ENCODE data around the gene YKT6. TPM values are rescaled to one million over a fixed set of nuclear protein-coding genes. Genes with fewer than 3 reads are reported as not detected.

The YKT6 gene
- total RNA-seq, 2 experiments from 2014 or later = 53.5 to 57.3 TPM

- H3K27me3 Mint-ChIP-seq (ENCODE audit: low read depth) = no peaks in the 10 kb centered on the region
- CTCF ChIA-PET = no interaction called here
- no peaks in the 10 kb centered on the region for H3K9me3 Mint-ChIP-seq
- H3K4me3 Mint-ChIP-seq = no peak overlapping the region
- H3K36me3 Mint-ChIP-seq (ENCODE audit: low read depth) = no peaks in the 10 kb centered on the region
- intact Hi-C loops (cut with micrococcal nuclease) = no loop called here
- H3K4me1 Mint-ChIP-seq (ENCODE audit: low read depth) = no peaks in the 10 kb centered on the region
- no peak overlapping the region for H3K27ac Mint-ChIP-seq
- DNase-seq = no peak
These were observed 50.5 kb downstream of the YKT6 start for GRCh38 chr7:44251269-44251668.

GRCh38 chr7:44251881-44252280, 51.1 kb downstream of the YKT6 start:
- CTCF ChIA-PET = no interaction called here
- Mint-ChIP-seq H3K36me3 (ENCODE audit: low read depth) (no peaks in the 10 kb centered on the region), H3K4me1 (ENCODE audit: low read depth) (no peaks in the 10 kb centered on the region), H3K9me3 (no peaks in the 10 kb centered on the region), H3K27ac (no peak overlapping the region), H3K27me3 (ENCODE audit: low read depth) (no peaks in the 10 kb centered on the region), H3K4me3 (no peak overlapping the region)
- intact Hi-C loops (cut with micrococcal nuclease) = no loop called here
- DNase-seq = no peak

- H3K4me1 Mint-ChIP-seq (ENCODE audit: low read depth) = peaks cover 29% of the 10 kb centered on the region
- no peak for DNase-seq
- H3K27ac Mint-ChIP-seq = peak overlapping the region; percentile 94
- H3K27me3 Mint-ChIP-seq (ENCODE audit: low read depth) = no peaks in the 10 kb centered on the region
- intact Hi-C loops (cut with micrococcal nuclease) = loop anchor here (5.0 kb wide), 3 partner anchors 236 to 721 kb away; partner anchors contain the start of genes MYO1G, NUDCD3 and TMED4
- H3K9me3 Mint-ChIP-seq = no peaks in the 10 kb centered on the region
- CTCF ChIA-PET = no interaction called here
- H3K36me3 Mint-ChIP-seq (ENCODE audit: low read depth) = no peaks in the 10 kb centered on the region
- no peak overlapping the region for H3K4me3 Mint-ChIP-seq
These were observed 55.7 kb downstream of the YKT6 start for GRCh38 chr7:44256459-44256858.

GRCh38 chr7:44257213-44257612, 56.4 kb downstream of the YKT6 start:
- Mint-ChIP-seq H3K36me3 (ENCODE audit: low read depth) (no peaks in the 10 kb centered on the region), H3K4me1 (ENCODE audit: low read depth) (peaks cover 29% of the 10 kb centered on the region), H3K27ac (peak overlapping the region; percentile 94), H3K27me3 (ENCODE audit: low read depth) (no peaks in the 10 kb centered on the region), H3K4me3 (no peak overlapping the region), H3K9me3 (no peaks in the 10 kb centered on the region)
- CTCF ChIA-PET = interaction anchor here (0.9 to 3.1 kb wide), 3 partner anchors 14 to 21 kb away, joined by 3 to 15 read pairs (median 3); no protein-coding TSS in a partner anchor
- intact Hi-C loops (cut with micrococcal nuclease) = loop anchor here (5.0 kb wide), 3 partner anchors 235 to 720 kb away; partner anchors contain the start of genes MYO1G, NUDCD3 and TMED4
- DNase-seq = peak; percentile 15

- H3K36me3 Mint-ChIP-seq (ENCODE audit: low read depth) = no peaks in the 10 kb centered on the region
- peaks cover 29% of the 10 kb centered on the region for H3K4me1 Mint-ChIP-seq (ENCODE audit: low read depth)
- H3K4me3 Mint-ChIP-seq = peak overlapping the region; percentile 17
- CTCF ChIA-PET = interaction anchor here (0.6 to 3.1 kb wide), 9 partner anchors 14 to 569 kb away, joined by 3 to 15 read pairs (median 3); partner anchors contain the start of gene NUDCD3
- H3K27me3 Mint-ChIP-seq (ENCODE audit: low read depth) = no peaks in the 10 kb centered on the region
- peak; percentile 90 for DNase-seq
- intact Hi-C loops (cut with micrococcal nuclease) = loop anchor here (1.0 to 5.0 kb wide), 7 partner anchors 49 to 719 kb away; partner anchors contain the start of genes MYO1G, NUDCD3, POLM and TMED4
- H3K27ac Mint-ChIP-seq = peak overlapping the region; percentile 94
- H3K9me3 Mint-ChIP-seq = no peaks in the 10 kb centered on the region
These were observed 57.0 kb downstream of the YKT6 start for GRCh38 chr7:44257618-44258422.

GRCh38 chr7:44258423-44258760, 57.6 kb downstream of the YKT6 start:
- peak overlapping the region; percentile 94 for H3K27ac Mint-ChIP-seq
- intact Hi-C loops (cut with micrococcal nuclease) = loop anchor here (1.0 to 5.0 kb wide), 7 partner anchors 49 to 719 kb away; partner anchors contain the start of genes MYO1G, NUDCD3, POLM and TMED4
- H3K9me3 Mint-ChIP-seq = no peaks in the 10 kb centered on the region
- no peaks in the 10 kb centered on the region for H3K36me3 Mint-ChIP-seq (ENCODE audit: low read depth)
- no peaks in the 10 kb centered on the region for H3K27me3 Mint-ChIP-seq (ENCODE audit: low read depth)
- CTCF ChIA-PET = interaction anchor here (0.6 to 3.1 kb wide), 6 partner anchors 18 to 476 kb away, joined by 3 to 15 read pairs (median 4); partner anchors contain the start of gene NUDCD3
- DNase-seq = no peak
- H3K4me1 Mint-ChIP-seq (ENCODE audit: low read depth) = peaks cover 29% of the 10 kb centered on the region
- H3K4me3 Mint-ChIP-seq = peak overlapping the region; percentile 17

GRCh38 chr7:44258865-44259546, 58.2 kb downstream of the YKT6 start:
- CTCF ChIA-PET = interaction anchor here (1.1 to 3.1 kb wide), 3 partner anchors 18 to 231 kb away, joined by 3 to 15 read pairs (median 5); partner anchors contain the start of gene NUDCD3
- no peaks in the 10 kb centered on the region for H3K27me3 Mint-ChIP-seq (ENCODE audit: low read depth)
- no peaks in the 10 kb centered on the region for H3K9me3 Mint-ChIP-seq
- peak overlapping the region; percentile 94 for H3K27ac Mint-ChIP-seq
- peaks cover 29% of the 10 kb centered on the region for H3K4me1 Mint-ChIP-seq (ENCODE audit: low read depth)
- no peak overlapping the region for H3K4me3 Mint-ChIP-seq
- DNase-seq = no peak
- no peaks in the 10 kb centered on the region for H3K36me3 Mint-ChIP-seq (ENCODE audit: low read depth)
- intact Hi-C loops (cut with micrococcal nuclease) = loop anchor here (1.0 to 5.0 kb wide), 7 partner anchors 48 to 718 kb away; partner anchors contain the start of genes MYO1G, NUDCD3, POLM and TMED4

GRCh38 chr7:44259547-44260457, 59.0 kb downstream of the YKT6 start:
- Mint-ChIP-seq H3K9me3 (no peaks in the 10 kb centered on the region), H3K4me3 (no peak overlapping the region), H3K36me3 (ENCODE audit: low read depth) (no peaks in the 10 kb centered on the region), H3K4me1 (ENCODE audit: low read depth) (peaks cover 31% of the 10 kb centered on the region), H3K27me3 (ENCODE audit: low read depth) (no peaks in the 10 kb centered on the region), H3K27ac (peak overlapping the region; percentile 54)
- CTCF ChIA-PET = interaction anchor here (3.1 kb wide), 1 partner anchor 19 kb away, joined by 15 read pairs; no protein-coding TSS in a partner anchor
- intact Hi-C loops (cut with micrococcal nuclease) = loop anchor here (2.0 to 5.0 kb wide), 4 partner anchors 177 to 717 kb away; partner anchors contain the start of genes MYO1G, NUDCD3, POLM and TMED4
- DNase-seq = no peak

GRCh38 chr7:44261240-44261639, 60.5 kb downstream of the YKT6 start:
- no peaks in the 10 kb centered on the region for H3K9me3 Mint-ChIP-seq
- intact Hi-C loops (cut with micrococcal nuclease) = no loop called here
- DNase-seq = no peak

GRCh38 chr7:44262031-44262430, 61.3 kb downstream of the YKT6 start:
- peaks cover 31% of the 10 kb centered on the region for H3K4me1 Mint-ChIP-seq (ENCODE audit: low read depth)
- no peaks in the 10 kb centered on the region for H3K27me3 Mint-ChIP-seq (ENCODE audit: low read depth)
- H3K4me3 Mint-ChIP-seq = no peak overlapping the region
- no peak for DNase-seq
- intact Hi-C loops (cut with micrococcal nuclease) = no loop called here
- no peaks in the 10 kb centered on the region for H3K9me3 Mint-ChIP-seq
- H3K36me3 Mint-ChIP-seq (ENCODE audit: low read depth) = no peaks in the 10 kb centered on the region
- H3K27ac Mint-ChIP-seq = no peak overlapping the region
- CTCF ChIA-PET = interaction anchor here (0.6 to 1.4 kb wide), 2 partner anchors 39 to 46 kb away, joined by 3 to 4 read pairs; no protein-coding TSS in a partner anchor

More at GRCh38 chr7:44261240-44261639, 60.5 kb downstream of the YKT6 start:
- Mint-ChIP-seq H3K27ac (no peak overlapping the region), H3K27me3 (ENCODE audit: low read depth) (no peaks in the 10 kb centered on the region), H3K36me3 (ENCODE audit: low read depth) (no peaks in the 10 kb centered on the region), H3K4me3 (no peak overlapping the region), H3K4me1 (ENCODE audit: low read depth) (peaks cover 31% of the 10 kb centered on the region)
- CTCF ChIA-PET = interaction anchor here (0.5 kb wide), 1 partner anchor 97 kb away, joined by 5 read pairs; no protein-coding TSS in a partner anchor

GRCh38 chr7:44263326-44264082, 62.7 kb downstream of the YKT6 start:
- intact Hi-C loops (cut with micrococcal nuclease) = no loop called here
- H3K36me3 Mint-ChIP-seq (ENCODE audit: low read depth) = no peaks in the 10 kb centered on the region
- H3K4me3 Mint-ChIP-seq = no peak overlapping the region
- no peak for DNase-seq
- H3K27ac Mint-ChIP-seq = no peak overlapping the region
- H3K4me1 Mint-ChIP-seq (ENCODE audit: low read depth) = peaks cover 17% of the 10 kb centered on the region
- H3K9me3 Mint-ChIP-seq = no peaks in the 10 kb centered on the region
- H3K27me3 Mint-ChIP-seq (ENCODE audit: low read depth) = no peaks in the 10 kb centered on the region
- CTCF ChIA-PET = no interaction called here
